ENCODE data around the gene DYNC2H1. TPM values are rescaled to one million over a fixed set of nuclear protein-coding genes. Genes with fewer than 3 reads are reported as not detected.

Gene DYNC2H1
- total RNA-seq, 2 experiments from 2014 or later: 1.3 to 2.0 TPM

GRCh38 chr11:103317118-103317517, 207.9 kb downstream of the DYNC2H1 start:
- POLR2A ChIA-PET: no interaction called here
- CTCF ChIA-PET: no interaction called here
- Mint-ChIP-seq H3K27me3 (no peaks in the 10 kb centered on the region), H3K9me3 (no peaks in the 10 kb centered on the region), H3K27ac (no peak overlapping the region), H3K4me3 (no peak overlapping the region), H3K36me3 (ENCODE audit: low read depth) (no peaks in the 10 kb centered on the region), H3K4me1 (ENCODE audit: low read depth) (no peaks in the 10 kb centered on the region)
- no peak for TF ChIP-seq CTCF (IDR thresholded peaks at IDR 0.05)
- ATAC-seq (no peak), DNase-seq (no peak)
- intact Hi-C loops (cut with micrococcal nuclease): no loop called here

GRCh38 chr11:103322821-103323220, 213.6 kb downstream of the DYNC2H1 start:
- CTCF ChIA-PET: no interaction called here
- no peak for TF ChIP-seq CTCF (IDR thresholded peaks at IDR 0.05)
- POLR2A ChIA-PET: no interaction called here
- Mint-ChIP-seq H3K4me3 (no peak overlapping the region), H3K36me3 (ENCODE audit: low read depth) (no peaks in the 10 kb centered on the region), H3K4me1 (ENCODE audit: low read depth) (peaks cover 8% of the 10 kb centered on the region), H3K27ac (no peak overlapping the region), H3K27me3 (no peaks in the 10 kb centered on the region), H3K9me3 (no peaks in the 10 kb centered on the region)
- ATAC-seq: no peak
- DNase-seq: no peak
- intact Hi-C loops (cut with micrococcal nuclease): no loop called here

GRCh38 chr11:103325686-103326069, 216.5 kb downstream of the DYNC2H1 start:
- H3K4me3 Mint-ChIP-seq: no peak overlapping the region
- no peak for TF ChIP-seq CTCF (IDR thresholded peaks at IDR 0.05)
- intact Hi-C loops (cut with micrococcal nuclease): loop anchor here (1.0 kb wide), 1 partner anchor 276 kb away; no protein-coding TSS in a partner anchor
- no peak overlapping the region for H3K27ac Mint-ChIP-seq
- POLR2A ChIA-PET: no interaction called here
- H3K36me3 Mint-ChIP-seq (ENCODE audit: low read depth): no peaks in the 10 kb centered on the region
- H3K4me1 Mint-ChIP-seq (ENCODE audit: low read depth): peaks cover 8% of the 10 kb centered on the region
- no peak for ATAC-seq
- H3K27me3 Mint-ChIP-seq: no peaks in the 10 kb centered on the region
- CTCF ChIA-PET: interaction anchor here (0.6 to 1.9 kb wide), 4 partner anchors 10 to 278 kb away, joined by 3 to 5 read pairs (median 3); no protein-coding TSS in a partner anchor
- DNase-seq: peak; percentile 6
- H3K9me3 Mint-ChIP-seq: no peaks in the 10 kb centered on the region

- Mint-ChIP-seq H3K27me3 (no peaks in the 10 kb centered on the region), H3K36me3 (ENCODE audit: low read depth) (no peaks in the 10 kb centered on the region), H3K4me1 (ENCODE audit: low read depth) (peaks cover 8% of the 10 kb centered on the region), H3K27ac (no peak overlapping the region), H3K4me3 (no peak overlapping the region), H3K9me3 (no peaks in the 10 kb centered on the region)
- ChIA-PET CTCF (interaction anchor here (0.9 to 1.9 kb wide), 3 partner anchors 9 to 277 kb away, joined by 3 to 5 read pairs (median 5); no protein-coding TSS in a partner anchor), POLR2A (no interaction called here)
- DNase-seq: peak; percentile 30
- TF ChIP-seq CTCF (IDR thresholded peaks at IDR 0.05): peak; percentile 63
- peak; percentile 96 for ATAC-seq
- intact Hi-C loops (cut with micrococcal nuclease): loop anchor here (1.0 kb wide), 1 partner anchor 275 kb away; no protein-coding TSS in a partner anchor
These were observed 217.0 kb downstream of the DYNC2H1 start for GRCh38 chr11:103326070-103326794.

GRCh38 chr11:103327721-103328120, 218.5 kb downstream of the DYNC2H1 start:
- Mint-ChIP-seq H3K9me3 (no peaks in the 10 kb centered on the region), H3K27me3 (no peaks in the 10 kb centered on the region), H3K4me3 (no peak overlapping the region), H3K4me1 (ENCODE audit: low read depth) (peaks cover 13% of the 10 kb centered on the region), H3K36me3 (ENCODE audit: low read depth) (no peaks in the 10 kb centered on the region), H3K27ac (no peak overlapping the region)
- DNase-seq (no peak), ATAC-seq (no peak)
- intact Hi-C loops (cut with micrococcal nuclease): no loop called here
- TF ChIP-seq CTCF (IDR thresholded peaks at IDR 0.05): no peak
- POLR2A ChIA-PET: no interaction called here
- CTCF ChIA-PET: interaction anchor here (1.0 to 1.9 kb wide), 2 partner anchors 14 to 273 kb away, joined by 5 to 7 read pairs; no protein-coding TSS in a partner anchor

All from activated CD8-positive, alpha-beta T cell treated with anti-CD3 and anti-CD28 coated beads for 36 hours (primary cell).